ENCODE data around the gene PAF1. TPM values are rescaled to one million over a fixed set of nuclear protein-coding genes. Genes with fewer than 3 reads are reported as not detected.

Gene PAF1
- total RNA-seq, 1 experiment from 2014 or later: 61.6 TPM

Other genes with a start within 250 kb of the PAF1 start
- gene NCCRP1, start 194.1 kb downstream of the PAF1 start, total RNA-seq (2014; rRNA removed; shearing (Covaris generic)): not detected in 2 replicates
- gene SYCN, start 186.8 kb downstream of the PAF1 start, total RNA-seq (2014; rRNA removed; shearing (Covaris generic)): not detected in 2 replicates
- not detected in 2 replicates for gene IFNL3, start 146.1 kb downstream of the PAF1 start, total RNA-seq (2014; rRNA removed; shearing (Covaris generic))
- not detected in 2 replicates for gene IFNL4, start 142.2 kb downstream of the PAF1 start, total RNA-seq (2014; rRNA removed; shearing (Covaris generic))
- not detected in 2 replicates for gene IFNL2, start 122.7 kb downstream of the PAF1 start, total RNA-seq (2014; rRNA removed; shearing (Covaris generic))
- gene IFNL1, start 94.7 kb downstream of the PAF1 start, total RNA-seq (2014; rRNA removed; shearing (Covaris generic)): not detected in 2 replicates
- not detected in 2 replicates for gene LRFN1, start 70.2 kb downstream of the PAF1 start, total RNA-seq (2014; rRNA removed; shearing (Covaris generic))
- gene GMFG, start 55.1 kb downstream of the PAF1 start, total RNA-seq (2014; rRNA removed; shearing (Covaris generic)): 1.4 TPM in 1 of 2 replicates, not detected in the other
- 48.5 and 49.7 TPM in 2 replicates for gene SAMD4B, start 48.7 kb downstream of the PAF1 start, total RNA-seq (2014; rRNA removed; shearing (Covaris generic))
- gene MED29, start 272 bp upstream of the PAF1 start, total RNA-seq (2014; rRNA removed; shearing (Covaris generic)): 24.3 and 38.9 TPM in 2 replicates
- 2.0 and 4.3 TPM in 2 replicates for gene ZFP36, start 15.7 kb upstream of the PAF1 start, total RNA-seq (2014; rRNA removed; shearing (Covaris generic))
- gene PLEKHG2, start 21.6 kb upstream of the PAF1 start, total RNA-seq (2014; rRNA removed; shearing (Covaris generic)): 8.6 and 17.9 TPM in 2 replicates
- 54.0 and 69.4 TPM in 2 replicates for gene RPS16, start 44.8 kb upstream of the PAF1 start, total RNA-seq (2014; rRNA removed; shearing (Covaris generic))
- 89.0 and 100 TPM in 2 replicates for gene SUPT5H, start 54.5 kb upstream of the PAF1 start, total RNA-seq (2014; rRNA removed; shearing (Covaris generic))
- gene TIMM50, start 89.7 kb upstream of the PAF1 start, total RNA-seq (2014; rRNA removed; shearing (Covaris generic)): 79.0 and 90.0 TPM in 2 replicates
- 0.03 and 0.05 TPM in 2 replicates for gene DLL3, start 107.8 kb upstream of the PAF1 start, total RNA-seq (2014; rRNA removed; shearing (Covaris generic))
- gene SELENOV, start 124.0 kb upstream of the PAF1 start, total RNA-seq (2014; rRNA removed; shearing (Covaris generic)): not detected in 2 replicates
- 4.8 and 6.4 TPM in 2 replicates for gene EID2B, start 141.7 kb upstream of the PAF1 start, total RNA-seq (2014; rRNA removed; shearing (Covaris generic))
- gene EID2, start 149.1 kb upstream of the PAF1 start, total RNA-seq (2014; rRNA removed; shearing (Covaris generic)): 16.9 and 22.7 TPM in 2 replicates
- gene LGALS13, start 211.4 kb upstream of the PAF1 start, total RNA-seq (2014; rRNA removed; shearing (Covaris generic)): not detected in 2 replicates